Colonic mucosa (tissue), 4 donors: ENCODE results near the gene ATP6V1A. TPM values are rescaled to one million over a fixed set of nuclear protein-coding genes. Genes with fewer than 3 reads are reported as not detected.
A peak's percentile ranks its signal among the peaks of the same experiment; 100 is the strongest.

ENCODE experiments used
- DNase-seq: peaks from one replicate; pipeline ENCODE4 v3.0.0-alpha.2; 2020
- H3K27ac ChIP-seq: fragments of 200-600 bp; one replicate; pipeline ENCODE4 v1.8.0; 2021
- H3K27me3 ChIP-seq: fragments of 200-600 bp; one replicate; pipeline ENCODE4 v1.8.0; 2021
- H3K36me3 ChIP-seq: fragments of 200-600 bp; one replicate; pipeline ENCODE4 v1.8.0; 2021
- H3K4me1 ChIP-seq: fragments of 200-600 bp; one replicate; pipeline ENCODE4 v1.8.0; 2021; ENCODE audit warnings: mild to moderate bottlenecking
- H3K4me3 ChIP-seq: fragments of 200-600 bp; one replicate; pipeline ENCODE4 v1.8.0; 2021
- H3K9ac ChIP-seq, 2 donors: one replicate each; pipeline ENCODE4 v1.7.0; 2013; ENCODE audit warnings: control low read depth in 2 of 2, low read depth in 2 of 2, low read length in 2 of 2
- H3K9me3 ChIP-seq: fragments of 200-600 bp; one replicate; pipeline ENCODE4 v1.8.0; 2021
- CTCF ChIP-seq: fragments of 200-600 bp; IDR thresholded peaks from one replicate; pipeline ENCODE4 v1.8.0; 2022; ENCODE audit warnings: antibody characterized with exemption, mild to moderate bottlenecking
- intact Hi-C: fragments of 100-400 bp; cut with DNase I; formaldehyde crosslinking; loops from one replicate; pipeline ENCODE4 v1.14.1; 2022
- total RNA-seq, 2 donors: library from RNA; stranded (reverse); fragmentation: NEBNext Ultra II Directional in 1 of 2; extraction: Animal tissue kit (Norgen Biotek cat#: 25700) in 1 of 2; gene quantifications; one replicate each; pipeline ENCODE4 v1.2.1, GENCODE V29; 2021
- donor health status: healthy.
- donor health status: DM: no; HTN: no; CAD: no.
- donor health status: DM: no; HTN: no; CAD: no.

Gene ATP6V1A
- total RNA-seq, 2 donors from 2014 or later = 79.1 to 93.4 TPM

DNA sequence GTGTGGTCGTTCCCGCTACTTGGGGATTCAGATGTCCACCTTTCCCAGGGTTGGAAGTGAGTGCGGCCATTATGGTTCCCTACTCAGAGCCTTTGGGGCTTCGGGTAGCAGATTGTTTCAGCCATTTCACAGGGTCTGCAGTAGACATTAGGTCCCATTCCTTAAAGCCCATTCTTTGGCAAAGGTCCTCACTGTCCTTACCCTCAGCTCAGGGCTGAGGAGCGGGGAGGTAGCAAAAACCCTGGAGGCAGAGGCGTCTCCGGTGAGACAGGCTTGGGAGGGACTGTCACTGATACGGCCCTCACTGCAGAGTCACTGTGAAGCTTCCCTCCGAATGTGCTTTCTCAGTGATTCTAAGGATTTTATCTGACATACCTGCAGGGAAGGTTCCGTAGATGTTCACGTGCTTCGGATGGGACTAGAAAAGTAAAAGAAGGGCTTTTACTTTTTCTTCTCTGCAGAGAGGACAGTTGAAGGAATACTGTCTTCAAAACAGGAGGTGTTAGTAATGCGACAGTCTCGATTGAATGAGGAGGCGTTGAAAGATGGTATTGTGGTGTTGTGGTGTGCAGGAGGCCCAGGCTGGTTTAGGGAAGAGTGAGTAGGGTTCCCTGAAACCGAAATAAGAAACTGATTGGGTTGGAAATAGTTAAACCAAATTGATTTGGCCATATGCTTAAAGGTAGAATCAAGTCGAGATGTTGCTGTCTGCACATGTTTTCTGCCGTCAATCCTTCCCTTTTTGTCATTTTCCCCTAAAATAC is 630 bp downstream of the ATP6V1A start:
- no peak for TF ChIP-seq CTCF
- intact Hi-C loops = loop anchor here (10.0 kb wide), 2 partner anchors 253 to 307 kb away; partner anchors contain the start of genes CCDC191 and QTRT2
- H3K27ac ChIP-seq = peak overlapping the region; percentile 98
- peaks cover 12% of the 10 kb centered on the region for H3K4me1 ChIP-seq
- DNase-seq = peak; percentile 37
- H3K4me3 ChIP-seq = peak overlapping the region; percentile 88
- no peaks in the 10 kb centered on the region for H3K9me3 ChIP-seq
- H3K36me3 ChIP-seq = no peaks in the 10 kb centered on the region
- peak overlapping the region; percentile 77 to 99 for H3K9ac ChIP-seq
- no peaks in the 10 kb centered on the region for H3K27me3 ChIP-seq

DNA sequence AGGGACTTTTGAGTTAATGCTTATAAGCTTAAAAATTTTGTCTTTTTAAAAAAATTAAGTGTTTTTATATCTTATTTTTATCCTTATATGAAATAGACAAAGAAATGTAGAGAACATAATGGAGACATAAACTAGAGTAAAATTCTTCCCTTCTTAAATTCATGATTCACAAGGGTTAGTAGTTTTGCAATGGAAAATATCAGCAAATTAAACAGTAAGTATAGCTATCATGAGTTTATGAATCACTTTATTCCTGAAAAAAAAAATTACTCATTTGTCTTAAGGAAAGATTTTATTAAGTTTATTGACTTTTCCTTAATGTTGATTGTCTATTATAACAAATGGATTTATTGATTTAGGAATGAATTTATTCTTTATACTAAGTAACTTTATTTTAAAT is 4.3 kb downstream of the ATP6V1A start:
- no peak for DNase-seq
- Histone ChIP-seq H3K9me3 (no peaks in the 10 kb centered on the region), H3K27ac (no peak overlapping the region), H3K4me3 (no peak overlapping the region), H3K4me1 (peaks cover 7% of the 10 kb centered on the region), H3K36me3 (no peaks in the 10 kb centered on the region), H3K9ac (no peak overlapping the region), H3K27me3 (no peaks in the 10 kb centered on the region)
- TF ChIP-seq CTCF = no peak
- intact Hi-C loops = no loop called here

GRCh38 chr3:113753376-113753985 is 6.6 kb downstream of the ATP6V1A start:
- DNase-seq = no peak
- TF ChIP-seq CTCF = no peak
- Histone ChIP-seq H3K4me1 (peaks cover under 1% of the 10 kb centered on the region), H3K9ac (no peak overlapping the region), H3K27ac (no peak overlapping the region), H3K27me3 (no peaks in the 10 kb centered on the region), H3K9me3 (no peaks in the 10 kb centered on the region), H3K36me3 (no peaks in the 10 kb centered on the region), H3K4me3 (no peak overlapping the region)
- intact Hi-C loops = no loop called here

GRCh38 chr3:113754494-113755159 is 7.8 kb downstream of the ATP6V1A start:
- no peak overlapping the region for H3K9ac ChIP-seq
- TF ChIP-seq CTCF = no peak
- no peak overlapping the region for H3K27ac ChIP-seq
- H3K4me3 ChIP-seq = no peak overlapping the region
- H3K36me3 ChIP-seq = no peaks in the 10 kb centered on the region
- no peaks in the 10 kb centered on the region for H3K27me3 ChIP-seq
- H3K9me3 ChIP-seq = no peaks in the 10 kb centered on the region
- no peak for DNase-seq
- no peaks in the 10 kb centered on the region for H3K4me1 ChIP-seq
- intact Hi-C loops = no loop called here

DNA sequence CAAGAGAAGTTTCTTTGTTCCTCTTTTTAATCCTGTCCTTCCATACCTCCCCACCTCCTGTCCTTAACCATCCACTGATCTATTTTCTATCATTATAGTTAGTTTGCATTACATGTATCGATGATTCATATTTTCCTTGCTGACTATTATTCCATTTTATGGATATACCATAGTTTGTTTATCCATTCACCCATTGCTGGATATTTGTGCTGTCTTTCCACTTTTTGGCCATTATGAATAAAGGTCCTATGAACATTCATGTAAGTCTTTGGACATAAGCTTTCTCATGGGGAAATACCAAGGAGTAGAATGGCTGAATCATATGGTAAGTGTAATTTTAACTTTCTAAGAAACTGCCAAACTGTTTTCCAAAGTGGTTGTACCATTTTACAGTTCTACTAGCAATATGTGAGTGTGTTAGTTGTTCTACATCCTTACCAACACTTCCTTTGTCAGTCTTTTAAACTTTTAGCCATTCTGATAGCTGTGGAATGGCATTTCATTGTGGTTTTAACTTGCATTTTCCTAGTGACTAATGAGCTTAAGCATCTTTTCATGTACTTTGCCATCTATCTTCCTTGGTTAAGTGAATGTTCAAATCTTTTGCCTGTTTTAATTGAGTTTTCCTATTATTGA is 11.7 kb downstream of the ATP6V1A start:
- no peak for TF ChIP-seq CTCF
- Histone ChIP-seq H3K4me3 (no peak overlapping the region), H3K27ac (no peak overlapping the region), H3K9ac (no peak overlapping the region), H3K4me1 (no peaks in the 10 kb centered on the region), H3K27me3 (no peaks in the 10 kb centered on the region), H3K36me3 (no peaks in the 10 kb centered on the region), H3K9me3 (no peaks in the 10 kb centered on the region)
- no peak for DNase-seq
- intact Hi-C loops = no loop called here
